ENCODE data around the gene SLC6A13. TPM values are rescaled to one million over a fixed set of nuclear protein-coding genes. Genes with fewer than 3 reads are reported as not detected.
"Not testable (repeated sequence)": the region's sequence is repeated elsewhere in the genome, so short reads cannot be mapped to it uniquely, and the experiment has no call there.

SLC6A13 gene
- total RNA-seq, 2 experiments from 2014 or later = 0.09 TPM; not detected in 1

DNA sequence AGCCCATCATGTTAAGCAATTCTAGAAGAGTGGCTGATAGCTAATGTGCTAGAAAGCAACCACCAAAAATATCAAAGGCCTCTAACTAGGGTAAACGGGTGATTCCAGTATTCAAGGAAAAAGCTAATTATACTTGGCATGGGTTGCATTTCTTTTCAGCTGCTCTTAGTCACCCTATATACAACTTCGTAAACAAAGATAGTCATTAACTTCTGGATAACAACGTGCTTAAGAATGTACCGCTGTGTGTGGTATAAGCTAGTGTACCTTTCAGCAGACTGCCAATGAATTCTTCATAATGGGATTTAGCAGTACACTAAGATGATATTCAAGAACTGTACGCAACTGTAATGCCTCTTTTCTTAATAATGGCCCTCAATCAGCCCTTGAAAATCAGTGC is 42.2 kb upstream of the SLC6A13 start:
- CTCF ChIA-PET (ENCODE audit: unreplicated experiment) = no interaction called here
- no TSS peak for BruUV-seq (replicated peaks)
- POLR2A ChIA-PET = interaction anchor here (0.9 to 1.5 kb wide), 2 partner anchors 10 to 25 kb away, joined by 4 to 6 read pairs; no protein-coding TSS in a partner anchor
- Histone ChIP-seq H3K4me3 (ENCODE audit: low read depth, low read length, poor library complexity, severe bottlenecking) (no peak overlapping the region), H3K4me2 (ENCODE audit: low read length) (no peak overlapping the region), H4K20me1 (ENCODE audit: insufficient read depth, low read length) (no peaks in the 10 kb centered on the region), H3K79me2 (ENCODE audit: insufficient read depth, low read depth, low read length) (no peaks in the 10 kb centered on the region), H3K4me1 (ENCODE audit: insufficient read depth, low read length, poor library complexity, severe bottlenecking) (no peaks in the 10 kb centered on the region), H3K9me3 (ENCODE audit: low read length) (0 out of 2 replicates have a peak, but pooled peaks cover 7% of the 10 kb centered on the region), H3K27ac (ENCODE audit: low read depth, low read length, poor library complexity, severe bottlenecking) (no peak overlapping the region), H3K36me3 (ENCODE audit: insufficient read depth, low read length) (peaks cover 86% of the 10 kb centered on the region), H3K9me2 (ENCODE audit: insufficient read depth, low read length) (no peaks in the 10 kb centered on the region), H2AFZ (ENCODE audit: low read length) (no peak overlapping the region)
- DNase-seq (ENCODE audit: low spot score) = no peak
- TF ChIP-seq, protein P1, sequence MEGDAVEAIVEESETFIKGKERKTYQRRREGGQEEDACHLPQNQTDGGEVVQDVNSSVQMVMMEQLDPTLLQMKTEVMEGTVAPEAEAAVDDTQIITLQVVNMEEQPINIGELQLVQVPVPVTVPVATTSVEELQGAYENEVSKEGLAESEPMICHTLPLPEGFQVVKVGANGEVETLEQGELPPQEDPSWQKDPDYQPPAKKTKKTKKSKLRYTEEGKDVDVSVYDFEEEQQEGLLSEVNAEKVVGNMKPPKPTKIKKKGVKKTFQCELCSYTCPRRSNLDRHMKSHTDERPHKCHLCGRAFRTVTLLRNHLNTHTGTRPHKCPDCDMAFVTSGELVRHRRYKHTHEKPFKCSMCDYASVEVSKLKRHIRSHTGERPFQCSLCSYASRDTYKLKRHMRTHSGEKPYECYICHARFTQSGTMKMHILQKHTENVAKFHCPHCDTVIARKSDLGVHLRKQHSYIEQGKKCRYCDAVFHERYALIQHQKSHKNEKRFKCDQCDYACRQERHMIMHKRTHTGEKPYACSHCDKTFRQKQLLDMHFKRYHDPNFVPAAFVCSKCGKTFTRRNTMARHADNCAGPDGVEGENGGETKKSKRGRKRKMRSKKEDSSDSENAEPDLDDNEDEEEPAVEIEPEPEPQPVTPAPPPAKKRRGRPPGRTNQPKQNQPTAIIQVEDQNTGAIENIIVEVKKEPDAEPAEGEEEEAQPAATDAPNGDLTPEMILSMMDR (conservative IDR thresholded peaks at IDR 0.05; ENCODE audit: low read length) = no peak
- TF ChIP-seq EZH2phosphoT487 (IDR thresholded peaks at IDR 0.05; ENCODE audit: borderline replicate concordance, low read depth, low read length) = no peak
- intact Hi-C loops (cut with micrococcal nuclease; ENCODE audit: unreplicated experiment) = no loop called here

DNA sequence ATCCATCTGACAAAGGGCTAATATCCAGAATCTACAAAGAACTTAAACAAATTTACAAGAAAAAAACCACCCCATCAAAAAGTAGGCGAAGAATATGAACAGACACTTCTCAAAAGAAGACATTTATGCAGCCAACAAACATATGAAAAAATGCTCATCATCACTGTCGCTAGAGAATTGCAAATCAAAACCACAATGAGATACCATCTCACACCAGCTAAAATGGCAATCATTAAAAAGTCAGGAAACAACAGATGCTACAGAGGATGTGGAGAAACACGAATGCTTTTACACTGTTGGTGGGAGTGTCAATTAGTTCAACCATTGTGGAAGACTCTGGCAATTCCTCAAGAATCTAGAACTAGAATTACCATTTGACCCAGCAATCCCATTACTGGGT is 40.1 kb upstream of the SLC6A13 start:
- intact Hi-C loops (cut with micrococcal nuclease; ENCODE audit: unreplicated experiment); POLR2A ChIA-PET; CTCF ChIA-PET (ENCODE audit: unreplicated experiment); H3K27ac ChIP-seq (ENCODE audit: low read depth, low read length, poor library complexity, severe bottlenecking); BruUV-seq (replicated peaks); H3K79me2 ChIP-seq (ENCODE audit: insufficient read depth, low read depth, low read length); H3K9me2 ChIP-seq (ENCODE audit: insufficient read depth, low read length); H3K9me3 ChIP-seq (ENCODE audit: low read length); H2AFZ ChIP-seq (ENCODE audit: low read length); H3K4me1 ChIP-seq (ENCODE audit: insufficient read depth, low read length, poor library complexity, severe bottlenecking); H3K4me3 ChIP-seq (ENCODE audit: low read depth, low read length, poor library complexity, severe bottlenecking); H3K4me2 ChIP-seq (ENCODE audit: low read length); H4K20me1 ChIP-seq (ENCODE audit: insufficient read depth, low read length); DNase-seq (ENCODE audit: low spot score): not testable (repeated sequence)
- peaks cover 77% of the 10 kb centered on the region for H3K36me3 ChIP-seq (ENCODE audit: insufficient read depth, low read length)

DNA sequence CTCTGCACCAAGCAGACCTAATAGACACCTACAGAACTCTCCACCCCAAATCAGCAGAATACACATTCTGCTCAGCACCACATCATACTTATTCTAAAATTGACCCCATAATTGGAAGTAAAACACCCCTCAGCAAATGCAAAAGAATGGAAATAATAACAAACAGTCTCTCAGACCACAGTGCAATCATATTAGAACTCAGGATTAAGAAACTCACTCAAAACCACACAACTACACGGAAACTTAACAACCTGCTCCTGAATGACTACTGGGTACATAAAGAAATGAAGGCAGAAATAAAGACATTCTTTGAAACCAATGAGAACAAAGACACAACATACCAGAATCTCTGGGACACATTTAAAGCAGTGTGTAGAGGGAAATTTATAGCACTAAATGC is 37.5 kb upstream of the SLC6A13 start:
- H3K9me3 ChIP-seq (ENCODE audit: low read length); H3K4me3 ChIP-seq (ENCODE audit: low read depth, low read length, poor library complexity, severe bottlenecking); POLR2A ChIA-PET; intact Hi-C loops (cut with micrococcal nuclease; ENCODE audit: unreplicated experiment); H3K4me2 ChIP-seq (ENCODE audit: low read length); H2AFZ ChIP-seq (ENCODE audit: low read length); H3K79me2 ChIP-seq (ENCODE audit: insufficient read depth, low read depth, low read length); H3K9me2 ChIP-seq (ENCODE audit: insufficient read depth, low read length); DNase-seq (ENCODE audit: low spot score); H3K4me1 ChIP-seq (ENCODE audit: insufficient read depth, low read length, poor library complexity, severe bottlenecking); BruUV-seq (replicated peaks); CTCF ChIA-PET (ENCODE audit: unreplicated experiment); H4K20me1 ChIP-seq (ENCODE audit: insufficient read depth, low read length); H3K27ac ChIP-seq (ENCODE audit: low read depth, low read length, poor library complexity, severe bottlenecking): not testable (repeated sequence)
- H3K36me3 ChIP-seq (ENCODE audit: insufficient read depth, low read length) = peaks cover 76% of the 10 kb centered on the region

DNA sequence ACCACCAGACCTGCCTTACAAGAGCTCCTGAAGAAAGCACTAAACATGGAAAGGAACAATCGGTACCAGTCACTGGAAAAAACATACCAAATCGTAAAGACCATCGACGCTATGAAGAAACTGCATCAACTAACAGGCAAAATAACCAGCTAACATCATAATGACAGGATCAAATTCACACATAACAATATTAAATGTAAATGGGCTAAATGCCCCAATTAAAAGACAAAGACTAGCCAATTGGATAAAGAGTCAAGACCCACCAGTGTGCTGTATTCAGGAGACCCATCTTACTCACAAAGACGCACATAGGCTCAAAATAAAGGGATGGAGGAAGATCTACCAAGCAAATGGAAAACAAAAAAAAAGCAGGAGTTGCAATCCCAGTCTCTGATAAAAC is 36.9 kb upstream of the SLC6A13 start:
- H3K4me1 ChIP-seq (ENCODE audit: insufficient read depth, low read length, poor library complexity, severe bottlenecking); H3K27ac ChIP-seq (ENCODE audit: low read depth, low read length, poor library complexity, severe bottlenecking); intact Hi-C loops (cut with micrococcal nuclease; ENCODE audit: unreplicated experiment); H3K9me2 ChIP-seq (ENCODE audit: insufficient read depth, low read length); H4K20me1 ChIP-seq (ENCODE audit: insufficient read depth, low read length); H3K4me3 ChIP-seq (ENCODE audit: low read depth, low read length, poor library complexity, severe bottlenecking); H3K9me3 ChIP-seq (ENCODE audit: low read length); H2AFZ ChIP-seq (ENCODE audit: low read length); POLR2A ChIA-PET; DNase-seq (ENCODE audit: low spot score); CTCF ChIA-PET (ENCODE audit: unreplicated experiment); H3K79me2 ChIP-seq (ENCODE audit: insufficient read depth, low read depth, low read length); H3K4me2 ChIP-seq (ENCODE audit: low read length); BruUV-seq (replicated peaks): not testable (repeated sequence)
- H3K36me3 ChIP-seq (ENCODE audit: insufficient read depth, low read length) = peaks cover 76% of the 10 kb centered on the region

DNA sequence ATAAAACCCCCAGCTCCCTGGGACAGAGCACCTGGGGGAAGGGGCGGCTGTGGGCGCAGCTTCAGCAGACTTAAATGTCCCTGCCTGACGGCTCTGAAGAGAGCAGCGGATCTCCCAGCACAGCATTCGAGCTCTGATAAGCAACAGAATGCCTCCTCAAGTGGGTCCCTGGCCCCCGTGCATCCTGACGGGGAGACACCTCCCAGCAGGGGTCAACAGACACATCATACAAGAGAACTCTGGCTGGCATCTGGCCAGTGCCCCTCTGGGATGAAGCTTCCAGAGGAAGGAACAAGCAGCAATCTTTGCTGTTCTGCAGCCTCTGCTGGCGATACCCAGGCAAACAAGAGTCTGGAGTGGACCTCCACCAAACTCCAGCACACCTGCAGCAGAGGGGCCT is 35.4 kb upstream of the SLC6A13 start:
- H3K79me2 ChIP-seq (ENCODE audit: insufficient read depth, low read depth, low read length) = not testable (repeated sequence)

More for the DNA sequence above, 35.4 kb upstream of the SLC6A13 start:
- BruUV-seq (replicated peaks); H3K9me2 ChIP-seq (ENCODE audit: insufficient read depth, low read length); H3K27ac ChIP-seq (ENCODE audit: low read depth, low read length, poor library complexity, severe bottlenecking); DNase-seq (ENCODE audit: low spot score); H3K4me3 ChIP-seq (ENCODE audit: low read depth, low read length, poor library complexity, severe bottlenecking); intact Hi-C loops (cut with micrococcal nuclease; ENCODE audit: unreplicated experiment); CTCF ChIA-PET (ENCODE audit: unreplicated experiment); H3K4me1 ChIP-seq (ENCODE audit: insufficient read depth, low read length, poor library complexity, severe bottlenecking); H4K20me1 ChIP-seq (ENCODE audit: insufficient read depth, low read length); H2AFZ ChIP-seq (ENCODE audit: low read length); H3K4me2 ChIP-seq (ENCODE audit: low read length); H3K9me3 ChIP-seq (ENCODE audit: low read length); POLR2A ChIA-PET: not testable (repeated sequence)
- H3K36me3 ChIP-seq (ENCODE audit: insufficient read depth, low read length) = peaks cover 75% of the 10 kb centered on the region

All from OCI-LY7 (cell line).